Medulla oblongata (tissue), 1 donor: Measurements from ENCODE around the gene OVOL2.

ENCODE experiments used
- DNase-seq: peaks from one replicate; pipeline ENCODE4 v3.0.0-alpha.2; 2015; ENCODE audit errors: extremely low spot score

OVOL2 gene

GRCh38 chr20:17985388-17986018 lies 72.2 kb downstream of the OVOL2 start:
- DNase-seq, result no peak

- no peak for DNase-seq
Observed at GRCh38 chr20:17976305-17976704, 81.4 kb downstream of the OVOL2 start.
